ENCODE data around the gene ZNF749. TPM values are rescaled to one million over a fixed set of nuclear protein-coding genes. Genes with fewer than 3 reads are reported as not detected.

ZNF749 gene
- total and polyA plus RNA-seq, 10 of the 15 experiments (the other 5 are each of a cell fraction or from before 2014, with no cell fraction given) = 3.1 to 20.2 (median 13.7) TPM

DNA sequence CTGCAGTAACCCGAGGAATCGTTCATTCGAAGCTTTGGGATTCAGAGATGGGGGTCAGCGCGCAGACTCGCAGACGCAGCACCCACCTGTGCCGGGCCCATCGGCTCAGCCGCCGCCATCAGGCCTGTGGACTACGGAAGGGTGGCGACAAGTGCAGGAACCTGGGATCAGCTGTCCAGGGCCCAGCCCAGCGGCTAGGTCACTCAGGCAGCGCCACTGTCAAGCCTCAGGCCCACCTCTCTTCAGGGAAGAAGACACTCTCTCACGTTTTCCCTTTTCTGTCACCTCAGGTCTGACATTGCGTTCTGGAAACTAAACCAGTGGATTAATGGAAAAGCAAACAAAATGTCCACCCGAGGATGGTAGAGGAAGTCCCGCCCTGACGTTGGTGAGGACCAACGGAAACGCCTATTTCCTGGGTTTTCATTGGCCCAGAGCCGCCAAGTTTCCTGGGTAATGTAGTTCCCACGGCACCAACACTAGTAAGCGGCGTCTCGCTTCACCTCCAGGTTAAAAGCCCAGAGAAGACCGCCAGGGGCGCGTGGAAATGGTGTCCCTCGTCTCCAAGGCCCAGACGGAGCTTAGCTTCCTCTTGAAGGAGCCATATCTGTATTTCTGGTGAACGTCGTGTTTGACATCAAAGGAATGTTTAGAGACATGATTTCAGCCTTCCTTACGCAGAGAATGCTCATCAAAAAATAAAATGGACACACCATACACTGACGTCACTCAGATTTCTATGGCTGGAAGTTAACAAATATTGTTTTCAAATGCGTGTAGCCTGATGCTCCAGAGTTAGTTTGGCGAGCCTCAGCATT lies 42.3 kb downstream of the ZNF749 start, which contains the start of gene ZNF772:
Gene ZNF772 (minus strand): TSS at position 376 of the 818 bp plus-strand sequence. CDS start 257 bp downstream, at position 119.
- in situ Hi-C loops (cut with MboI) = no loop called here
- ATAC-seq (peak; percentile 100), FAIRE-seq (peak; percentile 87), DNase-seq (ENCODE audit: low read depth, low spot score) (peak; percentile 73)
- no peaks in the 10 kb centered on the region for H3K27me3 ChIP-seq (replicated peaks in 1 of 2; ENCODE audit: control insufficient read depth in 2 of 2, insufficient read depth in 2 of 2, low read length in 1 of 2)
- peaks cover 51% of the 10 kb centered on the region for H3K9me3 ChIP-seq (replicated peaks; ENCODE audit: control insufficient read depth, insufficient read depth, low read length)
- H3K36me3 ChIP-seq (ENCODE audit: control insufficient read depth in 2 of 2, insufficient read depth in 2 of 2, low read length in 1 of 2) = peaks cover 0 to 4% of the 10 kb centered on the region in 2 experiments; a peak in 2 of 4 replicates
- H3K9ac ChIP-seq (ENCODE audit: control insufficient read depth, insufficient read depth, low read length) = peak within 1 kb of the TSS; percentile 60
- no TSS peak for BruUV-seq (replicated peaks)
- H3K4me1 ChIP-seq (ENCODE audit: control insufficient read depth, insufficient read depth, low read length) = no peaks in the 10 kb centered on the region; the same call in 1 of the 2 replicates
- peak within 1 kb of the TSS; percentile 82 for H3K4me3 ChIP-seq
- ChIA-PET SMC1A (ENCODE audit: uncharacterized antibody, unreplicated experiment) (no interaction called here), CTCF (interaction anchor here (1.0 to 1.4 kb wide), 2 partner anchors 43 to 438 kb away, joined by 3 to 4 read pairs; partner anchors contain the start of gene ZNF749), POLR2A (interaction anchor here (1.4 kb wide), 1 partner anchor 10 kb away, joined by 7 read pairs; the partner anchor contains the start of gene ZNF419), RAD21 (ENCODE audit: unreplicated experiment) (interaction anchor here (0.9 kb wide), 1 partner anchor 201 kb away, joined by 3 read pairs; no protein-coding TSS in a partner anchor)
- no peaks in the 10 kb centered on the region for H4K20me1 ChIP-seq (ENCODE audit: control insufficient read depth, insufficient read depth)
- peak within 1 kb of the TSS; percentile 97 for H2AFZ ChIP-seq (ENCODE audit: control insufficient read depth, low read depth, low read length)
- H3K4me2 ChIP-seq (ENCODE audit: control insufficient read depth, insufficient read depth) = peak within 1 kb of the TSS; percentile 83
- H3K27ac ChIP-seq (ENCODE audit: control insufficient read depth, insufficient read depth) = peak within 1 kb of the TSS; percentile 75
- WGBS (ENCODE audit: insufficient coverage, insufficient replicate concordance, low lambda C conversion rate, missing lambda C conversion rate) = 19% methylated on average over 38 of the region's 38 CpGs
- H3K79me2 ChIP-seq (ENCODE audit: control insufficient read depth, insufficient read depth, low read length) = no peaks in the 10 kb centered on the region; the same call in 1 of the 2 replicates
- intact Hi-C loops (cut with micrococcal nuclease; ENCODE audit: unreplicated experiment) = no loop called here
- TF ChIP-seq, protein P1, sequence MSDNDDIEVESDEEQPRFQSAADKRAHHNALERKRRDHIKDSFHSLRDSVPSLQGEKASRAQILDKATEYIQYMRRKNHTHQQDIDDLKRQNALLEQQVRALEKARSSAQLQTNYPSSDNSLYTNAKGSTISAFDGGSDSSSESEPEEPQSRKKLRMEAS (IDR thresholded peaks at IDR 0.05; ENCODE audit: low read depth, low read length) = no peak
- TF ChIP-seq NFYB (IDR thresholded peaks at IDR 0.05; ENCODE audit: insufficient read depth, low read depth, low read length) (peak; percentile 76), ZSCAN29 (IDR thresholded peaks at IDR 0.05) (no peak), CHD1 (IDR thresholded peaks at IDR 0.05; ENCODE audit: low read depth, low read length) (no peak), SUPT20H (IDR thresholded peaks at IDR 0.05; ENCODE audit: borderline replicate concordance, control insufficient read depth, low read depth, low read length) (no peak), MYB (IDR thresholded peaks at IDR 0.05; ENCODE audit: borderline replicate concordance, low read depth, low read length) (no peak), NBN (IDR thresholded peaks at IDR 0.05) (no peak), CHD4 (IDR thresholded peaks at IDR 0.05) (no peak), MYC (IDR thresholded peaks at IDR 0.05; ENCODE audit: insufficient read depth, insufficient read length, insufficient replicate concordance, low read length, severe bottlenecking) (no peak), MTA3 (IDR thresholded peaks at IDR 0.05; ENCODE audit: borderline replicate concordance, low read length) (no peak), NRF1 (conservative IDR thresholded peaks at IDR 0.05; ENCODE audit: low read depth, low read length) (no peak), ZNF384 (IDR thresholded peaks at IDR 0.05; ENCODE audit: borderline replicate concordance, low read depth, low read length) (no peak), FOS (IDR thresholded peaks at IDR 0.05; ENCODE audit: borderline replicate concordance, extremely low read depth, insufficient read length) (no peak)
- TF ChIP-seq, protein P2, sequence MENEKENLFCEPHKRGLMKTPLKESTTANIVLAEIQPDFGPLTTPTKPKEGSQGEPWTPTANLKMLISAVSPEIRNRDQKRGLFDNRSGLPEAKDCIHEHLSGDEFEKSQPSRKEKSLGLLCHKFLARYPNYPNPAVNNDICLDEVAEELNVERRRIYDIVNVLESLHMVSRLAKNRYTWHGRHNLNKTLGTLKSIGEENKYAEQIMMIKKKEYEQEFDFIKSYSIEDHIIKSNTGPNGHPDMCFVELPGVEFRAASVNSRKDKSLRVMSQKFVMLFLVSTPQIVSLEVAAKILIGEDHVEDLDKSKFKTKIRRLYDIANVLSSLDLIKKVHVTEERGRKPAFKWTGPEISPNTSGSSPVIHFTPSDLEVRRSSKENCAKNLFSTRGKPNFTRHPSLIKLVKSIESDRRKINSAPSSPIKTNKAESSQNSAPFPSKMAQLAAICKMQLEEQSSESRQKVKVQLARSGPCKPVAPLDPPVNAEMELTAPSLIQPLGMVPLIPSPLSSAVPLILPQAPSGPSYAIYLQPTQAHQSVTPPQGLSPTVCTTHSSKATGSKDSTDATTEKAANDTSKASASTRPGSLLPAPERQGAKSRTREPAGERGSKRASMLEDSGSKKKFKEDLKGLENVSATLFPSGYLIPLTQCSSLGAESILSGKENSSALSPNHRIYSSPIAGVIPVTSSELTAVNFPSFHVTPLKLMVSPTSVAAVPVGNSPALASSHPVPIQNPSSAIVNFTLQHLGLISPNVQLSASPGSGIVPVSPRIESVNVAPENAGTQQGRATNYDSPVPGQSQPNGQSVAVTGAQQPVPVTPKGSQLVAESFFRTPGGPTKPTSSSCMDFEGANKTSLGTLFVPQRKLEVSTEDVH (IDR thresholded peaks at IDR 0.05; ENCODE audit: low read depth, partially characterized antibody) = no peak
- TF ChIP-seq, protein P3, sequence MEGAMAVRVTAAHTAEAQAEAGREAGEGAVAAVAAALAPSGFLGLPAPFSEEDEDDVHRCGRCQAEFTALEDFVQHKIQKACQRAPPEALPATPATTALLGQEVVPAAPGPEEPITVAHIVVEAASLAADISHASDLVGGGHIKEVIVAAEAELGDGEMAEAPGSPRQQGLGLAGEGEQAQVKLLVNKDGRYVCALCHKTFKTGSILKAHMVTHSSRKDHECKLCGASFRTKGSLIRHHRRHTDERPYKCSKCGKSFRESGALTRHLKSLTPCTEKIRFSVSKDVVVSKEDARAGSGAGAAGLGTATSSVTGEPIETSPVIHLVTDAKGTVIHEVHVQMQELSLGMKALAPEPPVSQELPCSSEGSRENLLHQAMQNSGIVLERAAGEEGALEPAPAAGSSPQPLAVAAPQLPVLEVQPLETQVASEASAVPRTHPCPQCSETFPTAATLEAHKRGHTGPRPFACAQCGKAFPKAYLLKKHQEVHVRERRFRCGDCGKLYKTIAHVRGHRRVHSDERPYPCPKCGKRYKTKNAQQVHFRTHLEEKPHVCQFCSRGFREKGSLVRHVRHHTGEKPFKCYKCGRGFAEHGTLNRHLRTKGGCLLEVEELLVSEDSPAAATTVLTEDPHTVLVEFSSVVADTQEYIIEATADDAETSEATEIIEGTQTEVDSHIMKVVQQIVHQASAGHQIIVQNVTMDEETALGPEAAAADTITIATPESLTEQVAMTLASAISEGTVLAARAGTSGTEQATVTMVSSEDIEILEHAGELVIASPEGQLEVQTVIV (IDR thresholded peaks at IDR 0.05; ENCODE audit: borderline replicate concordance, partially characterized antibody) = no peak
- TF ChIP-seq, protein P4, sequence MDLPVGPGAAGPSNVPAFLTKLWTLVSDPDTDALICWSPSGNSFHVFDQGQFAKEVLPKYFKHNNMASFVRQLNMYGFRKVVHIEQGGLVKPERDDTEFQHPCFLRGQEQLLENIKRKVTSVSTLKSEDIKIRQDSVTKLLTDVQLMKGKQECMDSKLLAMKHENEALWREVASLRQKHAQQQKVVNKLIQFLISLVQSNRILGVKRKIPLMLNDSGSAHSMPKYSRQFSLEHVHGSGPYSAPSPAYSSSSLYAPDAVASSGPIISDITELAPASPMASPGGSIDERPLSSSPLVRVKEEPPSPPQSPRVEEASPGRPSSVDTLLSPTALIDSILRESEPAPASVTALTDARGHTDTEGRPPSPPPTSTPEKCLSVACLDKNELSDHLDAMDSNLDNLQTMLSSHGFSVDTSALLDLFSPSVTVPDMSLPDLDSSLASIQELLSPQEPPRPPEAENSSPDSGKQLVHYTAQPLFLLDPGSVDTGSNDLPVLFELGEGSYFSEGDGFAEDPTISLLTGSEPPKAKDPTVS (IDR thresholded peaks at IDR 0.05; ENCODE audit: low read depth, low read length) = no peak

Measured in GM12878 (cell line).